Right lobe of liver (tissue), 4 donors: ENCODE results near the gene MARK3.

ENCODE experiments used
- POLR2A ChIP-seq: fragments of 450-650 bp; IDR thresholded peaks from one replicate; pipeline ENCODE4 v1.6.1; 2017; ENCODE audit warnings: antibody characterized with exemption, mild to moderate bottlenecking
- TF ChIP-seq, protein P1 (sequence below), 4 donors: fragments of 200-600 bp in 3 of 4; fragments of 450-650 bp in 1 of 4; IDR thresholded peaks; one replicate each; pipeline versions ENCODE4 v1.5.1 to v1.8.0; 2016 to 2022; ENCODE audit warnings: antibody characterized with exemption in 4 of 4, mild to moderate bottlenecking in 2 of 4
- donor health status: DM: no; HTN: no; CAD: no.
- donor health status: DM: no; HTN: no; CAD: no.
- donor health status: DM: no; HTN: yes; CAD: no.

DNA sequence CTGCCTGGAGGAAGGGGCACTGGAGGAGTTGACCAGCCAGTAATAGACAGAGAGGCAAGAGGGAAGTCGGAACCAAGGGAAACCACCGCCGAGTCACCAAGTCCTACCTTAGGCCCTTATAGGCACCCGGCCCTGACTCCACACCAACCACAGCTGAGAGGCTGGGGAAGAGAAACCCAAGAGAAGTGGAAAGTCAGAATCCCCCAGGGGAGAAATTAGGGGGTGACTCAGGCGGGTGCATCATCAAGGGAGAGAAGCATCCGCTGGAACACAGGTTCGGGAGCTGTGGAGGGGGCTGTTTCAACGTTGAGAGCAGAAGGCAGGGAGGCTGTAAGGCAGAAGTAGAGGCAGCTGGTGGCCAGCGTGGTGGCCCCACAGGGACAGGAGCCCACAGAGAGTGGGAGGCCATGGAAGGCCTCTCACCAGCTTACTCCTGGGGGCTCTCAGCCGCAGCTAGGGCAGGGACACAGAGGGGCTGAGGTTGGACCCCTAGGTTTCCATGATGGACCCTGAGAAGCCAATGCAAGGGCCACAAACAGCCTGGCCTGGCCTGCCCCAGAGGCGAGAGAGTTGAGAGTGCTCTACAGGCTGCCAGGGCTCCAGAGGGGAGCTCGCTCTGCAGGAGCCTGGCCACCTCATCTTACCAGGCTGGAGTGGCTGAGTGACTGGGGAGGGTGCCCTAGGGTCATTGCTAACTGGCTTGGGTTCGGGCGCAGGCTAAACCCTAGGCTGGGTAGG lies 142.4 kb downstream of the MARK3 start:
- no peak for TF ChIP-seq POLR2A
- TF ChIP-seq, protein P1, sequence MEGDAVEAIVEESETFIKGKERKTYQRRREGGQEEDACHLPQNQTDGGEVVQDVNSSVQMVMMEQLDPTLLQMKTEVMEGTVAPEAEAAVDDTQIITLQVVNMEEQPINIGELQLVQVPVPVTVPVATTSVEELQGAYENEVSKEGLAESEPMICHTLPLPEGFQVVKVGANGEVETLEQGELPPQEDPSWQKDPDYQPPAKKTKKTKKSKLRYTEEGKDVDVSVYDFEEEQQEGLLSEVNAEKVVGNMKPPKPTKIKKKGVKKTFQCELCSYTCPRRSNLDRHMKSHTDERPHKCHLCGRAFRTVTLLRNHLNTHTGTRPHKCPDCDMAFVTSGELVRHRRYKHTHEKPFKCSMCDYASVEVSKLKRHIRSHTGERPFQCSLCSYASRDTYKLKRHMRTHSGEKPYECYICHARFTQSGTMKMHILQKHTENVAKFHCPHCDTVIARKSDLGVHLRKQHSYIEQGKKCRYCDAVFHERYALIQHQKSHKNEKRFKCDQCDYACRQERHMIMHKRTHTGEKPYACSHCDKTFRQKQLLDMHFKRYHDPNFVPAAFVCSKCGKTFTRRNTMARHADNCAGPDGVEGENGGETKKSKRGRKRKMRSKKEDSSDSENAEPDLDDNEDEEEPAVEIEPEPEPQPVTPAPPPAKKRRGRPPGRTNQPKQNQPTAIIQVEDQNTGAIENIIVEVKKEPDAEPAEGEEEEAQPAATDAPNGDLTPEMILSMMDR (IDR thresholded peaks at IDR 0.05) = no peak
